ENCODE results near the gene PTPN23.

Gene PTPN23, protein sequence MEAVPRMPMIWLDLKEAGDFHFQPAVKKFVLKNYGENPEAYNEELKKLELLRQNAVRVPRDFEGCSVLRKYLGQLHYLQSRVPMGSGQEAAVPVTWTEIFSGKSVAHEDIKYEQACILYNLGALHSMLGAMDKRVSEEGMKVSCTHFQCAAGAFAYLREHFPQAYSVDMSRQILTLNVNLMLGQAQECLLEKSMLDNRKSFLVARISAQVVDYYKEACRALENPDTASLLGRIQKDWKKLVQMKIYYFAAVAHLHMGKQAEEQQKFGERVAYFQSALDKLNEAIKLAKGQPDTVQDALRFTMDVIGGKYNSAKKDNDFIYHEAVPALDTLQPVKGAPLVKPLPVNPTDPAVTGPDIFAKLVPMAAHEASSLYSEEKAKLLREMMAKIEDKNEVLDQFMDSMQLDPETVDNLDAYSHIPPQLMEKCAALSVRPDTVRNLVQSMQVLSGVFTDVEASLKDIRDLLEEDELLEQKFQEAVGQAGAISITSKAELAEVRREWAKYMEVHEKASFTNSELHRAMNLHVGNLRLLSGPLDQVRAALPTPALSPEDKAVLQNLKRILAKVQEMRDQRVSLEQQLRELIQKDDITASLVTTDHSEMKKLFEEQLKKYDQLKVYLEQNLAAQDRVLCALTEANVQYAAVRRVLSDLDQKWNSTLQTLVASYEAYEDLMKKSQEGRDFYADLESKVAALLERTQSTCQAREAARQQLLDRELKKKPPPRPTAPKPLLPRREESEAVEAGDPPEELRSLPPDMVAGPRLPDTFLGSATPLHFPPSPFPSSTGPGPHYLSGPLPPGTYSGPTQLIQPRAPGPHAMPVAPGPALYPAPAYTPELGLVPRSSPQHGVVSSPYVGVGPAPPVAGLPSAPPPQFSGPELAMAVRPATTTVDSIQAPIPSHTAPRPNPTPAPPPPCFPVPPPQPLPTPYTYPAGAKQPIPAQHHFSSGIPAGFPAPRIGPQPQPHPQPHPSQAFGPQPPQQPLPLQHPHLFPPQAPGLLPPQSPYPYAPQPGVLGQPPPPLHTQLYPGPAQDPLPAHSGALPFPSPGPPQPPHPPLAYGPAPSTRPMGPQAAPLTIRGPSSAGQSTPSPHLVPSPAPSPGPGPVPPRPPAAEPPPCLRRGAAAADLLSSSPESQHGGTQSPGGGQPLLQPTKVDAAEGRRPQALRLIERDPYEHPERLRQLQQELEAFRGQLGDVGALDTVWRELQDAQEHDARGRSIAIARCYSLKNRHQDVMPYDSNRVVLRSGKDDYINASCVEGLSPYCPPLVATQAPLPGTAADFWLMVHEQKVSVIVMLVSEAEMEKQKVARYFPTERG (N-terminal part only)

DNA sequence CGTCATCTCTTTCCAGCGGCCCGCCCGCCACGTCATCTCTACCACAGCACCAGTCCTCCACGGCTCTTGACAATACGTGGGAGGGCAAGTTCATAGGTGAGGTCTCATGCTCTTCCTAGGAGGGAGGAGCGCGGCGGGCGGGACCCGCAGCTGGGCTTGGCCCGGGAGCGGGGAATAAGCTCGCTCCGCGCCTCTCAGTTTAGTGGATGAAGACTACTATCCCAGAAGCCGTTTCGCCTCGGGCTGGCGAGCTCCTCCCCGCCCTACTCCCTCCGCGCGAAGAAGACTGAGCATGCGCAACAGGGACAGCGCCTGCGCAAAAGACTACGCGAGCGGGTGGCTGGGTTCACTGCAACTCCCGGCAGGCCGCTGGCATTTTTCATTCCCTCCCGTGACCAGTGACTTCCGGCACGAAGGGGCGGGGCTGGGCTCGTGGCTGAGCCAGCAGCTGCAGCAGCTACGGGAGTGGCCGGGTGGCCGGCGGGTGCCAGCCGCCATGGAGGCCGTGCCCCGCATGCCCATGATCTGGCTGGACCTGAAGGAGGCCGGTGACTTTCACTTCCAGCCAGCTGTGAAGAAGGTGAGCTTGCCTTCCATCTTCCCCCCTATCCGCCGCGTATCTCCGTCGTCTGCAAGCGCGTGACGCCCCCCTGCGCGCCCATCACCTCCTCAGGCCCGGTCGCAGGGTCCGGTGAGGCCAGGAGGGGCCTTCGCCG lies at the start of gene PTPN23:
PTPN23 (plus strand) TSS at position 421 of the 716 bp plus-strand sequence; CDS start at position 497, 76 bp downstream.
- peak; percentile 85 for ATAC-seq
- peak; percentile 37; the same call in 1 of the 2 replicates for TF ChIP-seq ZNF70 (CRISPR knock-in tag; IDR thresholded peaks at IDR 0.05)
- no peak for TF ChIP-seq TOX (CRISPR knock-in tag; IDR thresholded peaks at IDR 0.05; ENCODE audit: borderline replicate concordance)
- TF ChIP-seq, protein P1, sequence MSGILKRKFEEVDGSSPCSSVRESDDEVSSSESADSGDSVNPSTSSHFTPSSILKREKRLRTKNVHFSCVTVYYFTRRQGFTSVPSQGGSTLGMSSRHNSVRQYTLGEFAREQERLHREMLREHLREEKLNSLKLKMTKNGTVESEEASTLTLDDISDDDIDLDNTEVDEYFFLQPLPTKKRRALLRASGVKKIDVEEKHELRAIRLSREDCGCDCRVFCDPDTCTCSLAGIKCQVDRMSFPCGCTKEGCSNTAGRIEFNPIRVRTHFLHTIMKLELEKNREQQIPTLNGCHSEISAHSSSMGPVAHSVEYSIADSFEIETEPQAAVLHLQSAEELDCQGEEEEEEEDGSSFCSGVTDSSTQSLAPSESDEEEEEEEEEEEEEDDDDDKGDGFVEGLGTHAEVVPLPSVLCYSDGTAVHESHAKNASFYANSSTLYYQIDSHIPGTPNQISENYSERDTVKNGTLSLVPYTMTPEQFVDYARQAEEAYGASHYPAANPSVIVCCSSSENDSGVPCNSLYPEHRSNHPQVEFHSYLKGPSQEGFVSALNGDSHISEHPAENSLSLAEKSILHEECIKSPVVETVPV (CRISPR knock-in tag; IDR thresholded peaks at IDR 0.05): no peak
- TF ChIP-seq ESRRG (CRISPR knock-in tag; IDR thresholded peaks at IDR 0.05): 0 out of 2 replicates have a peak, but pooled peaks have one; percentile 17
- TF ChIP-seq CSDC2 (CRISPR knock-in tag; IDR thresholded peaks at IDR 0.05): peak; percentile 77; the same call in 1 of the 2 replicates
- 0 out of 2 replicates have a peak, but pooled peaks have one; percentile 12 for TF ChIP-seq ZFP3 (CRISPR knock-in tag; IDR thresholded peaks at IDR 0.05)
- peak; percentile 40; the same call in 1 of the 2 replicates for TF ChIP-seq GLIS3 (CRISPR knock-in tag; IDR thresholded peaks at IDR 0.05)
- no peak for TF ChIP-seq TCF4 (CRISPR knock-in tag; IDR thresholded peaks at IDR 0.05; ENCODE audit: borderline replicate concordance)
- TF ChIP-seq SNAI2 (CRISPR knock-in tag; IDR thresholded peaks at IDR 0.05): no peak

- TF ChIP-seq ZFP3 (CRISPR knock-in tag; IDR thresholded peaks at IDR 0.05) (no peak), RARB (CRISPR knock-in tag; IDR thresholded peaks at IDR 0.05) (no peak), ZNF8 (CRISPR knock-in tag; IDR thresholded peaks at IDR 0.05) (no peak), ESRRG (CRISPR knock-in tag; IDR thresholded peaks at IDR 0.05) (no peak), CSDC2 (CRISPR knock-in tag; IDR thresholded peaks at IDR 0.05) (no peak)
- no peak for ATAC-seq
Observed at GRCh38 chr3:47333907-47334306, 46.9 kb upstream of the PTPN23 start.

GRCh38 chr3:47337656-47338055 lies 43.2 kb upstream of the PTPN23 start:
- no peak for ATAC-seq
- TF ChIP-seq ZNF565 (CRISPR knock-in tag; conservative IDR thresholded peaks at IDR 0.05; ENCODE audit: low read depth): no peak
- TF ChIP-seq PPARA (CRISPR knock-in tag; IDR thresholded peaks at IDR 0.05; ENCODE audit: borderline replicate concordance): no peak
- TF ChIP-seq ISL1 (CRISPR knock-in tag; IDR thresholded peaks at IDR 0.05): no peak
- TF ChIP-seq ARNTL (CRISPR knock-in tag; IDR thresholded peaks at IDR 0.05; ENCODE audit: borderline replicate concordance, low read depth): no peak
- TF ChIP-seq GLIS3 (CRISPR knock-in tag; IDR thresholded peaks at IDR 0.05): no peak
- TF ChIP-seq TOX (CRISPR knock-in tag; IDR thresholded peaks at IDR 0.05; ENCODE audit: borderline replicate concordance): no peak
- TF ChIP-seq ZNF70 (CRISPR knock-in tag; IDR thresholded peaks at IDR 0.05): no peak

DNA sequence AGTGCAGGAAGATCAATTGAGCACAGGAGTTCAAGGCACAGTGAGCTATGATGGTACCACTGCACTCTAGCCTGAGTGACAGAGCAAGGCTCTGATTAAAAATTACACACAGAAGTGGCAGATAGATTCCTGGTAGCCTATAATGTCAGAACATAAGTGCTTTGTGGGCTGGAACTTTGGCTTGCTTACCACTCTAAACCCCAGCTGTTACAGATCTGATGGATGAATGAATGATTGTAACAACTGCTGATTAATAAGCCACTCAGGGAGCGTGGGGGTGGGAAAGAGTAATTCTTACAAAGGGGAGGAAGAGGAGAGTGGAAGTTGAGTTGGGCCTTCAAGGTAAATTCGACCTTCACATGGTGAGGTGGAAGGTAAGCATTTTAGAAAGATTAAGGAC lies 40.9 kb upstream of the PTPN23 start:
- no peak for ATAC-seq
- TF ChIP-seq, protein P2, sequence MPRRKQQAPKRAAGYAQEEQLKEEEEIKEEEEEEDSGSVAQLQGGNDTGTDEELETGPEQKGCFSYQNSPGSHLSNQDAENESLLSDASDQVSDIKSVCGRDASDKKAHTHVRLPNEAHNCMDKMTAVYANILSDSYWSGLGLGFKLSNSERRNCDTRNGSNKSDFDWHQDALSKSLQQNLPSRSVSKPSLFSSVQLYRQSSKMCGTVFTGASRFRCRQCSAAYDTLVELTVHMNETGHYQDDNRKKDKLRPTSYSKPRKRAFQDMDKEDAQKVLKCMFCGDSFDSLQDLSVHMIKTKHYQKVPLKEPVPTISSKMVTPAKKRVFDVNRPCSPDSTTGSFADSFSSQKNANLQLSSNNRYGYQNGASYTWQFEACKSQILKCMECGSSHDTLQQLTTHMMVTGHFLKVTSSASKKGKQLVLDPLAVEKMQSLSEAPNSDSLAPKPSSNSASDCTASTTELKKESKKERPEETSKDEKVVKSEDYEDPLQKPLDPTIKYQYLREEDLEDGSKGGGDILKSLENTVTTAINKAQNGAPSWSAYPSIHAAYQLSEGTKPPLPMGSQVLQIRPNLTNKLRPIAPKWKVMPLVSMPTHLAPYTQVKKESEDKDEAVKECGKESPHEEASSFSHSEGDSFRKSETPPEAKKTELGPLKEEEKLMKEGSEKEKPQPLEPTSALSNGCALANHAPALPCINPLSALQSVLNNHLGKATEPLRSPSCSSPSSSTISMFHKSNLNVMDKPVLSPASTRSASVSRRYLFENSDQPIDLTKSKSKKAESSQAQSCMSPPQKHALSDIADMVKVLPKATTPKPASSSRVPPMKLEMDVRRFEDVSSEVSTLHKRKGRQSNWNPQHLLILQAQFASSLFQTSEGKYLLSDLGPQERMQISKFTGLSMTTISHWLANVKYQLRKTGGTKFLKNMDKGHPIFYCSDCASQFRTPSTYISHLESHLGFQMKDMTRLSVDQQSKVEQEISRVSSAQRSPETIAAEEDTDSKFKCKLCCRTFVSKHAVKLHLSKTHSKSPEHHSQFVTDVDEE (CRISPR knock-in tag; IDR thresholded peaks at IDR 0.05): no peak
- TF ChIP-seq OSR1 (CRISPR knock-in tag; IDR thresholded peaks at IDR 0.05) (no peak), CSDC2 (CRISPR knock-in tag; IDR thresholded peaks at IDR 0.05) (no peak), ESRRG (CRISPR knock-in tag; IDR thresholded peaks at IDR 0.05) (no peak), BACH2 (CRISPR knock-in tag; IDR thresholded peaks at IDR 0.05; ENCODE audit: borderline replicate concordance) (no peak), TOX (CRISPR knock-in tag; IDR thresholded peaks at IDR 0.05; ENCODE audit: borderline replicate concordance) (no peak)
- TF ChIP-seq, protein P1 (CRISPR knock-in tag; IDR thresholded peaks at IDR 0.05): no peak
